Neuron (in vitro differentiated cells): Measurements from ENCODE around the gene C1QTNF6.
"Not testable (repeated sequence)": the region's sequence is repeated elsewhere in the genome, so short reads cannot be mapped to it uniquely, and the experiment has no call there.

Experiments
- H2AFZ ChIP-seq: one replicate; pipeline ENCODE4 v1.6.1; 2013; ENCODE audit warnings: low read depth, mild to moderate bottlenecking, inconsistent platforms, low read length, moderate library complexity
- H3K27me3 ChIP-seq: one replicate; pipeline ENCODE4 v1.6.1; 2013; ENCODE audit warnings: low read length; ENCODE audit not compliant: insufficient read depth
- H3K36me3 ChIP-seq: one replicate; pipeline ENCODE4 v1.6.1; 2013; ENCODE audit warnings: low read length; ENCODE audit not compliant: insufficient read depth
- H3K4me1 ChIP-seq: one replicate; pipeline ENCODE4 v1.6.1; 2013; ENCODE audit warnings: low read length; ENCODE audit not compliant: insufficient read depth
- H3K4me3 ChIP-seq: 2 replicates; pipeline ENCODE4 v1.5.1; 2013; ENCODE audit warnings: mild to moderate bottlenecking, low read length, moderate library complexity
- H3K9me3 ChIP-seq: one replicate; pipeline ENCODE4 v1.6.1; 2013; ENCODE audit warnings: low read length

The C1QTNF6 gene

DNA sequence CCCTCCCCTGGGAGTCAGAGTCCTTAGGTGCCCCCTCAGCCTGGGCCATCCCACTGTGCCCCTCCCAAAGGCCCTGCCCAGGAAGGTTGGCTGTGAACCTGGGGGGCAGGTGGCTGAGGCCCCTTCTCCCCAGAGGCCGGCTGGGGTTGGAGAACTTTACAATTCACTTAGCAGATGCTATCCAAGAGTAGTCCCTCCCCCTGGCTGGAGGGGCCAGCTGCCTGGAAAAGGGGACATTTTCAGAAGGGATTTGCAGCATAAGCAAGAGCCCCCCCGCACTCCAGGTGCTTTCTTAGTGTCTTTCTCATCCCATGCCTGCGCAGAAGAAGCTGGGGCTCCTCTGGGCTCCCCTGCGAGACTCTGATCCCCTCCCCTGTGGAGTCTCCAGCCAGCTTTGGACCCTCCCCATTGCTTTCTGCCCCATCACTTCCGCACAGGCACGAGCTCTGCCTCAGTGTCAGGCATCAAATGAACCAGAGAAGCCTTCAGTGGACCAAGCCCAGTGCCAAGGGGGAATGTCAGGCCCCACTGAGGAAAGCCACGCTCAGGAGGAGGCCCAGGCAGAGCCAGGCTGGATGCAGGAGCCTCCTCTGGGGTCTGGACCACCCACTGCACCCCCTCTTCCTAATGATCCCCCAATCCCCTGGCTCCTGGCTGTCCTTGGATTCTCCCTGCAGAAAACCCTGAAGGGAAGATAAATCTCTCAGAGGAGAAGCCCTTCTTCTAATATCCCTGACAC, 20.5 kb upstream of the C1QTNF6 start:
- H3K9me3 ChIP-seq, result no peaks in the 10 kb centered on the region
- H3K27me3 ChIP-seq, result peaks cover 15% of the 10 kb centered on the region
- no peaks in the 10 kb centered on the region for H3K36me3 ChIP-seq
- H2AFZ ChIP-seq, result no peak overlapping the region
- peaks cover 10% of the 10 kb centered on the region for H3K4me1 ChIP-seq
- no peak overlapping the region for H3K4me3 ChIP-seq

DNA sequence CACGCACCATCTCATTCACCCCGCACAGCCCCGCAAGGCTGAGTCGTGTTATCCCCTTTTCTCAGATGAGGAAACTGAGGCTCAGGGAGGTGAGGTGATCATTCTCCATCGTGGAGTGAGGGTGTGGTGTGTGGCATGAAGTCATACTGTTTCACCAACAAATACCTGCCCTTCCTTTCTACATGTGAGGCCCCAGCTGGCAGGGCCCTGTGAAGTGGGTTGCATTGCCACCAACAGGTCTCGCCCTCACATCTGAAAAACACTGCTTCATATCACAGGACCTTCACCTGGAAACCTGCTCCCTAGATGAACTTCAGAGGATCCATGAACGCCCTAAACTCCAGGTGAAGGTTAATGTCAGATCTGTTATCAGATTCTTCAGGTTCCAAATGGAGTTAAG, 19.9 kb upstream of the C1QTNF6 start:
- Histone ChIP-seq H3K36me3 (no peaks in the 10 kb centered on the region), H2AFZ (no peak overlapping the region), H3K4me1 (peaks cover 10% of the 10 kb centered on the region), H3K4me3 (no peak overlapping the region), H3K9me3 (no peaks in the 10 kb centered on the region), H3K27me3 (peaks cover 9% of the 10 kb centered on the region)

DNA sequence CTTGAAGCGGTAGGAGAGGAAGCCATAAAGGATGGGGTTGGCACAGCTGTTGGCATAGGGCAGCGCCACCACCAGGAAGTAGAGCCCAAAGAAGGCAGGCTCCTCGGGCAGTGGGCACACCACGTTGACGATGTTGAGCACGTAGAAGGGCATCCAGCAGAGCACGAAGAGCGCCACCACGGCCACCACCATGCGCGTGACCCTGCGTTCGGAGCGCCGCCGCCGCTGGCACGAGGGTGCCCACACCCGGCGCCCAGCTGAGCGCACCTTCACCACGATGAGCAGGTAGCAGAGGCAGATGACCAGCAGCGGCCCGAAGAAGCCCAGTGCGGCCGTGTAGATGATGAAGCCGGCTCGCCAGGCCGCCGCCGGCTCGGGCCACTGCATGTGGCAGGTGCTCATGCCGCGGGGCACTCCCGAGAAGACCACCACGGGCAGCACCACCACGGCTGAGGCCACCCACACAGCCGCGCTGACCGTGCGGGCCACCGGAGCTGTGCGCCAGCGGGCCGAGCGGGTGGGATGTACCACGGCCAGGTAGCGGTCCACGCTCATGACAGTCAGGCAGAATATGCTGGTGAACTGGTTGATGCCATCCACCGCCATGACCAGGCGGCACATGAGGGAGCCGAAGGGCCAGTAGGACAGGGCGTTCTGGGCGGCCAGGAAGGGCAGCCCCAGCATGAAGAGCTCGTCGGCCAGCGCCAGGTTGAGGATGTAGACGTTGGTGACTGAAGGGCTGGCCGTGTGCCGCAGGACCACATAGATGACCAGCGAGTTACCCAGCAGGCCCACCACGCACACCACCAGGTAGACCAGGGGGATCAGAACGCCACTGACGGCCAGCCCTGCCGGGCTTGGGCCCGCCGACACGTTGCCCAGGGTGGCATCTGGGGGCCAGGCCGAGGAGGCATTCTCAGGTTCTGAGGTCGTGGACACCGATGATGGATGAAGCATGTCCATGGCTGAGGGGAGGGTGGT, 19.1 kb upstream of the C1QTNF6 start:
- Histone ChIP-seq H3K36me3 (no peaks in the 10 kb centered on the region), H3K27me3 (peaks cover 9% of the 10 kb centered on the region), H3K4me1 (peaks cover 5% of the 10 kb centered on the region), H2AFZ (no peak overlapping the region), H3K9me3 (no peaks in the 10 kb centered on the region), H3K4me3 (no peak overlapping the region)

DNA sequence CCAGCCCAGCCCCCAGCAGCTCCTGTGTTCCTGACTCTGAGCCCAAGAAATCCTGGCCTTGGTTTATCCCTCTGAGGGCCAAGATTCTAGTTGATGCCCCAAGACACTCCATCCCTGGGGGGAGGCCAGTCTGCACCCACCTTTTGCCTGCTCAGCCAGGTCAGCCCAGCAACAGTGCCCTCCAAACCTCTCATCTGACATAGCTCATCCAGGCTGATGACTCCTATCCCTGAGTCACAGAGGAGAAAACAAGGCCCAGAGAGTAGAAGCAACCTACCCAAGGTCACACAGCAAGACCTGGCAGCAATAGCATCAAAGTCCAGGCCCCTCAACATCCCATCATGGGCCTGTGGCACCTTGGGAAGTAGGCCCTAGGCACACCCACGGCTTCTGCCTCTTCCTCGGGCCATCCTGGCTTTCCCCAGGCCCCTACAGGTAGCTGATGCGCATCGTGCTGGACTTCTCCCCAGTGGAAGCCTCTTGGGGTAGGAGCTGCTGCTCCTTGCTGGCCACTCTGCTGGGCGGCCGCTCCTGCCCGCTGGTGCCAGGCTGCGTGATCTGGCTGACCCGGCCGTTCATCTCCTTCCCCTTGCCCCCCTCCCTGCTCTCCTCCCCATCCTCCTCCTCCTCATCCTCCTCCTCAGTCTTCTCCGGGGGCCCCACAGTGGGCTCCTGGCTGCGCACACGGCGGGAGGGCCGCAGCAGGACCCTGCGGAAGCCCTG, 18.2 kb upstream of the C1QTNF6 start:
- H3K4me1 ChIP-seq, result no peaks in the 10 kb centered on the region
- H3K27me3 ChIP-seq, result peaks cover 9% of the 10 kb centered on the region
- H2AFZ ChIP-seq, result no peak overlapping the region
- H3K36me3 ChIP-seq, result no peaks in the 10 kb centered on the region
- H3K4me3 ChIP-seq, result no peak overlapping the region
- H3K9me3 ChIP-seq, result no peaks in the 10 kb centered on the region

DNA sequence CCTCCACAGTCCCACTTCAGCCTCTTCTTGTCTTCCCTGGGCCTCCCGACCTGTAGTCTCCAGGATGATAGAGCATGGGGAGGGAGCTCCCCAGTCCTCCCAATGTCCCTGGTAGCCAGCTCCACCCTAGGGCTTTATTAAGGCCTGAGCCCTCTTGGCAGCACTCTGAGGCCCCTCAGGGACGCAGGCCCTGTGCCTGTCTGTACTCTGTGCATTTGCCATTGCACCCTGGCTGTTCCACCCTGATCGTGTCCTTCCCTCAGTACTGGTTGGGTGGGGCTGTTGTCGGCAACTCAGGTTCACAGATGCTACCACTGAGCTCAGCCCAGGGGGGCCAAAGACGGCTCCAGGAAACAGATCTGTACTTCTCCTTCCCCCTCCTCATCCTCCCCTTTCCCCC, 17.0 kb upstream of the C1QTNF6 start:
- no peak overlapping the region for H2AFZ ChIP-seq
- no peak overlapping the region for H3K4me3 ChIP-seq
- no peaks in the 10 kb centered on the region for H3K9me3 ChIP-seq
- no peaks in the 10 kb centered on the region for H3K36me3 ChIP-seq
- no peaks in the 10 kb centered on the region for H3K4me1 ChIP-seq
- peaks cover 5% of the 10 kb centered on the region for H3K27me3 ChIP-seq

DNA sequence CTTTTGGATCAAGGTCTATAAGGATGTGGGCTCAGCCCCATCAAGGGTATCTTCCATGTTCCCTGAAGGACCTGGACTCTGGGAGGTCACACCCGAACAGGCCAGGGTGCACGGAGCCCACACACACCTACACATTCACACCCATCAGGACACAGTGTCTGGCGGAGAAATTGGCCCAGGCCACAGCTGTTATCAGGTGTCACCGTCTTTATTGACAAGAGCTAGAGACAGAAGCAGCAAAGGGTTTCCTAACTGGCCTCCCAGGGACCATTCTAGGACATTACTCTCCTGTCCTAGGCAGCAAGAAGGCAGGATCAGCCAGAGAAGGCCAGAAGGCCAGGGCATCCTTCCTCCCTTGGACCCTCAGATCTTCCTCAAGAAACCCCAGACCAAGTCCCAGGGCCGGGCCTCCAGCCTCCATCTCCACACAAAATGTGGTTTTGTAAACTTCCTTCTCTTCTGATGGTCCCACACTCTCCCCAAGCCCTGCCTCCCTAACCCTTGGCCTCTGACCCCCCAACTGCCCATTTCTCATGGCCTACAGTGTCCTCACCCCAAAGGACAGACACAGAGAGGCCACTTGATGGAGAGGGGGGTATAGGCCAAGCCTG, 16.1 kb upstream of the C1QTNF6 start:
- Histone ChIP-seq H3K9me3 (no peaks in the 10 kb centered on the region), H3K36me3 (no peaks in the 10 kb centered on the region), H3K4me3 (no peak overlapping the region), H3K27me3 (no peaks in the 10 kb centered on the region), H2AFZ (no peak overlapping the region), H3K4me1 (no peaks in the 10 kb centered on the region)

DNA sequence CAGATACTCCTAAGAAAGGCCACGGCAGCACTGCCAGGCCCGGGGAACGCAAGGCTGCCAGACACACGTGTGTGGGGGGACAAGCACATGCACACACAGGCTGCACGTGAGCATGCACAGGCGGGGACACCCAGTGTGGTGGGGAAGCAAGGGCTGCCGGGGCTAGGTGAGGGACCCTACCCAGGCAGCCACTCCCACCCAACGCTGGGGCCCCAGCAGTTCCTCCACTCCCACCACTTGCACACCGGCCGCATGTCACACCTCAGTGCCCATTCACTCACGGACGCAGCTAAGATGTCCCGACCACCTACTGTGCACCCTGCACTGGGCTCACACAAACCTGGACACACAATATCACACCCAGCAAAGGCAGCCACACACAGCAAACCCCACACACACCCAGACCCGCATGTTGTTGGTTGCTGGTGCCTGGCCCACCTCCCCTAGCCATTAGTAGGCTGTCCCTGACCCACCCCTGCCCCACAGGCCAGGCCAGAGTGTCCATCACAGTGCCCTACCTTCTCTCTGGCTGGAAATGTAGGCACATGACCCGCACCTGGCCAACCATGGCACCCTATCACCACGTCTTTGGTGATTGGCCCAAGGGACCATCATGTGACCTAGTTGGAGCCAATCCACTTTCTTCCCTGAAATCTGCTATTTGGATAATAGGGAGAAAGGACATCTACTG, 15.5 kb upstream of the C1QTNF6 start:
- Histone ChIP-seq H2AFZ (no peak overlapping the region), H3K9me3 (no peaks in the 10 kb centered on the region), H3K4me1 (no peaks in the 10 kb centered on the region), H3K27me3 (no peaks in the 10 kb centered on the region), H3K4me3 (no peak overlapping the region), H3K36me3 (no peaks in the 10 kb centered on the region)

DNA sequence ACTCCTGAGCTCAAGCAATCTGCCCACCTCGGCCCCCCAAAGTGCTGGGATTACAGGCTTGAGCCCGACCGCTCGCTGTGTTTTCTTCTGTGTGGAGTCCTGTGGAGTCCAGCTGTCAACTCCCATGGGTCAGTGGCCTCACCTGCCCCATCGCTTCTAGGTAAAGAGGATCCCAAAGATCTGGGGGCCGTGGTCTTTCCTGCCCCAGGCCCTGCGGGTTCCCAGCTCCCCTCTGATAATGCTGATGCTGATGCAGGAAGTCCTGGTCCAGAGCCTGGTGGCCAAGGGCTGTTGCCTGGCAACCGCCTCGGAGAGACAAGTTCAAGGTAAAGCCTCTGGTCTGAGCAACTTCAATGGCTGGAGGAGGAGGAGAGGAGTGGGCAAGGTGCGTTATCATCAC, 14.7 kb upstream of the C1QTNF6 start:
- H3K4me3 ChIP-seq, result no peak overlapping the region

DNA sequence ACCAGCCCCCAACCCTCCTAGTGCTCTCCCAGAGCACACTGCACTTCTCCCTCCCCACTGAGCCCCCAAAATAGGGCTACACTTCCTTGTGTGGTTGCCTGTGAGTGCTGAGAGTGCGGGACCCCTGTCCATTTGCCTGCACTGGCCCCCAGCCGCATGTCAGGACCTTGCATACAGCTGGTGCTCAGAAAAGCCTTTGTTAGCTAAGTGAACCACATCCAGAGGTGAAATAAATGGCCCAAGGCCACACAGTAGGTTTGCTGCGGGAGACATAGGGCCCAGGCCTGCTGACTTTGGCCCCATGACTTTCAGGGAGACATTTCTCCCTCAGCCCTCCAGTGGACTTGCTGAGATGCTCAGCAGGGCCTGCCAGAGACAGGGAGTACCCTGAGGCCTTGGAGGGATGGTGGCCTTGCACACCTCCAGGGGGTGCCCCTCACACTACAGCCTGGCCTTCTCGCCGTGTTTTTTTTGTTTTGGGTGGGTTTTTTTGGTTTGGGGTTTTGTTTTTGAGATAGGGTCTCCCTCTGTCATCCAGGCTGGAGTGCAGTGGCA, 14.0 kb upstream of the C1QTNF6 start:
- peaks cover 5% of the 10 kb centered on the region for H3K4me1 ChIP-seq
- H3K27me3 ChIP-seq, result no peaks in the 10 kb centered on the region
- H3K4me3 ChIP-seq, result no peak overlapping the region
- H3K9me3 ChIP-seq, result no peaks in the 10 kb centered on the region
- no peaks in the 10 kb centered on the region for H3K36me3 ChIP-seq
- H2AFZ ChIP-seq, result no peak overlapping the region

More for the DNA sequence above, 14.7 kb upstream of the C1QTNF6 start:
- Histone ChIP-seq H2AFZ (no peak overlapping the region), H3K27me3 (no peaks in the 10 kb centered on the region), H3K4me1 (peaks cover 5% of the 10 kb centered on the region), H3K9me3 (no peaks in the 10 kb centered on the region), H3K36me3 (no peaks in the 10 kb centered on the region)

DNA sequence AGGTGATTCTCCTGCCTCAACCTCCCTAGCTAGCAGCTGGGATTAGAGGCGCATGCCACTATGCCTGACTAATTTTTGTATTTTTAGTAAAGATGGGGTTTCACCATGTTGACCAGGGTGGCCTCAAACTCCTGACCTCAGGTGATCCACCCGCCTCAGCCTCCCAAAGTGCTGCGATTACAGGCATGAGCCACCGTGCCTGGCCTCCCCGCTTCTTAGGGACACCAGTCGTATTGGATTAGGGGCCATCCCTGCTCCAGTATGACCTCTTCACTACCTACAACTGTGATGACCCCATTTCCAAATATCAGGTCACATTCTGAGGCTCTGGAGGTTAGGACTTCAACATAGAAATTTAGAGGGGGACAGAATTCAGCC, 13.4 kb upstream of the C1QTNF6 start:
- not testable (repeated sequence) for H3K36me3 ChIP-seq, H3K27me3 ChIP-seq, H3K4me1 ChIP-seq, H3K4me3 ChIP-seq, H2AFZ ChIP-seq, H3K9me3 ChIP-seq

DNA sequence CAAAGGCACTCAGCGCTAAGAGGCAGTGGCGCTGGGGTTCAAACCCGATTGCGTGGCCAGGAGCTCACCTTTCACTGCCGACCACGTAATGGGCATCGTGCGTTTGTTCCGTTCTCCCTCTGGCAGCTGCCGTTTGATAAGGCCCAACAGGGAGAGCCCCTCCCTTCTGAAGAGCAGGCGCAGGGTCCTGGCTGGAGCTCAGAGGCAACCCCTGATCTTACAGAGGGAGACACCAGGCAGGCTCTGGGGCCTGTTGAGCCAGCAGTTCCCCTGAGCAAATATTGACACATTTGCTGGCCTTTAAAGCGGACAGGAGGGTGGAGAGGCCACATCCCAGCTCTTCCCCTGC, 11.7 kb upstream of the C1QTNF6 start:
- Histone ChIP-seq H3K4me1 (peaks cover 8% of the 10 kb centered on the region), H3K36me3 (no peaks in the 10 kb centered on the region), H3K4me3 (no peak overlapping the region), H3K9me3 (no peaks in the 10 kb centered on the region), H3K27me3 (no peaks in the 10 kb centered on the region), H2AFZ (no peak overlapping the region)

DNA sequence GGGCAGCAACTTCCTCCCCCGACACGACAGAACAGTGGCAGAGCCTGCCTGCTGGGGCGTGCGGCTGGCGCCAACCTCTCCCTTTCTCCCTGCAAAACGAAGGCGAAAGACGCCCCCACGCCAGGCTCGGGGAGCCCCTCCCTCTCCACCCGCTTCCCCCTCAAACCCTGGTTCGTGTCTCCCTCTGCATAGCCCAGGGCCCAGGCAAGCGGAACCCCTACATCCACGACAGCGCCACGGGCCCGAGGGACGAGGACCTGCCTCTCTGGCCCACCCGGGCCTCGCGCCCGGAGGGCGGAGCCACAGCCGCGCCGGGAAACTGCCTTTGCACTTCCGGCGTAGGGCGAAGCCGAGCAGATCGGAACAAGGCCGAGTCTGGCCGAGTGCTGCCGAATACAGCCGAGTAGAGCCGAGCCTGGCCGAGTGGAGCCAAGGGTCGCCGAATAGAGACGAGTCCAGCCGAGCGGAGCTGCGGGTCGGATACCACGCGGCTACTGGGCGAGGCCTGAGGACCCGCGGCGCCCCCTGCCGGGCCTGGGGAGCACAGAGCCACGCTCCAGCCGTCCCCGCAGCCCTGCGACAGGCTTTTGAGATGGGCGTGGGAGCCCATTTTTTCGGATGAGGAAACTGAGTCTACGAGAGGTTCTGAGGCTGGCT, 11.2 kb upstream of the C1QTNF6 start:
- Histone ChIP-seq H3K9me3 (no peaks in the 10 kb centered on the region), H3K27me3 (no peaks in the 10 kb centered on the region), H3K4me3 (peak overlapping the region; percentile 68)

More for the DNA sequence above, 11.2 kb upstream of the C1QTNF6 start:
- Histone ChIP-seq H3K4me1 (peaks cover 8% of the 10 kb centered on the region), H3K36me3 (no peaks in the 10 kb centered on the region), H2AFZ (peak overlapping the region; percentile 53)
